GM12878 (cell line): ENCODE data around the gene CEND1. TPM values are rescaled to one million over a fixed set of nuclear protein-coding genes. Genes with fewer than 3 reads are reported as not detected.

ENCODE experiments used
- ATAC-seq: fragments of 200-7000 bp; cut with Tn5 transposase; 3 replicates; pipeline ENCODE4 v1.9.1; 2020; ENCODE audit warnings: mild to moderate bottlenecking, moderate library complexity
- BruUV-seq: library from RNA; stranded (reverse); fragments of 400-500 nt; replicated peaks from 2 replicates; lab custom pipeline; 2021; lab: Mats Ljungman, UMichigan
- CTCF ChIA-PET: fragments of 300-600 bp; sonication (Branson Sonifier 250); formaldehyde crosslinking; extraction: SDS; loops from one replicate; lab custom pipeline; 2021; ENCODE audit warnings: inconsistent platforms; lab: Yijun Ruan, JAX
- POLR2A ChIA-PET: fragments of 350-600 bp; formaldehyde crosslinking; extraction: SDS; loops from one replicate; lab custom pipeline; 2021; ENCODE audit warnings: inconsistent platforms; lab: Charles Lee
- RAD21 ChIA-PET: fragments of 300-600 bp; sonication (Branson Sonifier 250); formaldehyde crosslinking; loops from one replicate; lab custom pipeline; 2023; ENCODE audit warnings: antibody characterized with exemption; ENCODE audit not compliant: unreplicated experiment; lab: Charles Lee
- SMC1A ChIA-PET: fragments of 300-600 bp; sonication (Branson Sonifier 250); formaldehyde crosslinking; loops from one replicate; lab custom pipeline; 2023; ENCODE audit not compliant: unreplicated experiment, uncharacterized antibody; lab: Charles Lee
- DNase-seq: peaks from one replicate; pipeline ENCODE4 v3.0.0-alpha.2; 2011; ENCODE audit warnings: low read depth, low spot score
- FAIRE-seq: peaks from 3 replicates; lab custom pipeline; 2011; peaks lifted over from hg19 to GRCh38; lab: Jason Lieb, UNC
- H2AFZ ChIP-seq: 2 replicates; pipeline ENCODE4 v1.6.0; 2011; ENCODE audit warnings: low read depth, low read length, control low read depth; ENCODE audit not compliant: control insufficient read depth
- H3K27ac ChIP-seq: 2 replicates; pipeline ENCODE4 v1.5.1; 2011; ENCODE audit warnings: control low read depth; ENCODE audit not compliant: control insufficient read depth, insufficient read depth
- H3K27me3 ChIP-seq, 2 experiments: replicated peaks in 1 of 2; 2 replicates each; pipeline versions ENCODE4 v1.6.0 to v1.6.1; 2011; ENCODE audit warnings: low read length in 1 of 2; ENCODE audit not compliant: control insufficient read depth in 2 of 2, insufficient read depth in 2 of 2
- H3K36me3 ChIP-seq, 2 experiments: 2 replicates each; pipeline ENCODE4 v1.5.1; 2011; ENCODE audit warnings: low read length in 1 of 2; ENCODE audit not compliant: control insufficient read depth in 2 of 2, insufficient read depth in 2 of 2
- H3K4me1 ChIP-seq: 2 replicates; pipeline ENCODE4 v1.6.1; 2011; ENCODE audit warnings: mild to moderate bottlenecking, low read length, moderate library complexity, mixed read lengths; ENCODE audit not compliant: control insufficient read depth, insufficient read depth
- H3K4me2 ChIP-seq: 2 replicates; pipeline ENCODE4 v1.6.0; 2011; ENCODE audit warnings: control low read depth; ENCODE audit not compliant: control insufficient read depth, insufficient read depth
- H3K4me3 ChIP-seq: fragments of 200-600 bp; sonication (generic); 2 replicates; pipeline ENCODE4 v1.5.1; 2016
- H3K79me2 ChIP-seq: 2 replicates; pipeline ENCODE4 v1.6.0; 2011; ENCODE audit warnings: low read length; ENCODE audit not compliant: control insufficient read depth, insufficient read depth
- H3K9ac ChIP-seq: 2 replicates; pipeline ENCODE4 v1.8.0; 2011; ENCODE audit warnings: low read length, control low read depth, mixed read lengths; ENCODE audit not compliant: control insufficient read depth, insufficient read depth
- H3K9me3 ChIP-seq: replicated peaks from 3 replicates; pipeline ENCODE4 v1.5.1; 2011; ENCODE audit warnings: mild to moderate bottlenecking, low read length; ENCODE audit not compliant: control insufficient read depth, insufficient read depth
- H4K20me1 ChIP-seq: 2 replicates; pipeline ENCODE4 v1.6.0; 2011; ENCODE audit not compliant: control insufficient read depth, insufficient read depth
- ATF2 ChIP-seq: IDR thresholded peaks from 2 replicates; pipeline ENCODE4 v1.6.1; 2012; ENCODE audit warnings: low read length, inconsistent platforms
- FOXK2 ChIP-seq: fragments of 450-650 bp; IDR thresholded peaks from 2 replicates; pipeline ENCODE4 v1.6.1; 2017; ENCODE audit warnings: mild to moderate bottlenecking, moderate library complexity
- IKZF2 ChIP-seq, 2 experiments: fragments of 450-650 bp; IDR thresholded peaks; 2 replicates each; pipeline ENCODE4 v1.6.1; 2017; ENCODE audit warnings: mild to moderate bottlenecking in 2 of 2, moderate library complexity in 2 of 2
- NFXL1 ChIP-seq: fragments of 450-650 bp; IDR thresholded peaks from 2 replicates; pipeline ENCODE4 v1.6.1; 2017; ENCODE audit warnings: antibody characterized with exemption, mild to moderate bottlenecking, borderline replicate concordance
- PML ChIP-seq: IDR thresholded peaks from 2 replicates; pipeline ENCODE4 v1.6.1; 2012; ENCODE audit warnings: low read length, inconsistent platforms
- POLR2A ChIP-seq: IDR thresholded peaks from 2 replicates; pipeline ENCODE4 v1.6.1; 2011; ENCODE audit warnings: low read depth, mild to moderate bottlenecking, low read length
- STAT1 ChIP-seq: fragments of 450-650 bp; conservative IDR thresholded peaks from 2 replicates; pipeline ENCODE4 v1.6.1; 2014; ENCODE audit warnings: antibody characterized with exemption, mild to moderate bottlenecking
- WGBS: methylation state at CpG from one replicate; pipeline ENCODE4 v1.1.6; 2016; ENCODE audit warnings: low lambda C conversion rate; ENCODE audit not compliant: insufficient replicate concordance, insufficient coverage; ENCODE audit errors: missing lambda C conversion rate; 5-methylcytosine and 5-hydroxymethylcytosine counted together
- in situ Hi-C: fragments of 300-500 bp; cut with MboI; formaldehyde crosslinking; loops from 9 replicates; pipeline ENCODE4 v1.14.3; 2018; ENCODE audit warnings: mixed read lengths
- intact Hi-C: fragments of 100-400 bp; cut with micrococcal nuclease; formaldehyde crosslinking; loops from one replicate; pipeline ENCODE4 v1.14.2; 2022; ENCODE audit not compliant: unreplicated experiment
- polyA plus RNA-seq, 11 experiments: library from polyadenylated mRNA; depleted of rRNA in 4 of 11; unstranded in 6 of 11; stranded (reverse) in 5 of 11; fragments of >200 nt; fragmentation: Nextera tagmentation in 4 of 11; fragmentation: Illumina TruSeq in 1 of 11; extraction: Ambion mirVana in 4 of 11; extraction: Trizol in 1 of 11; gene quantifications; 1 replicate in 1 of 11; 2 replicates in 10 of 11; pipeline versions ENCODE4 v1.2.1 to v1.2.3, GENCODE V29; 2011 to 2016; ENCODE audit warnings: inconsistent platforms in 2 of 11, missing spikeins in 2 of 11, low read depth in 1 of 11
- total RNA-seq, 4 experiments: library from RNA; depleted of rRNA in 3 of 4; stranded (reverse); fragments of >200 nt in 3 of 4; fragmentation: Illumina TruSeq in 1 of 4; extraction: Trizol in 1 of 4; gene quantifications; 2 replicates each; pipeline versions ENCODE4 v1.2.1 to v1.2.3, GENCODE V29; 2013 to 2021
- TF ChIP-seq, protein P1 (sequence below): IDR thresholded peaks from 2 replicates; pipeline ENCODE4 v1.6.1; 2011; ENCODE audit warnings: borderline replicate concordance, low read depth, mild to moderate bottlenecking, moderate library complexity, low read length; ENCODE audit not compliant: insufficient read depth, poor library complexity, severe bottlenecking

The CEND1 gene
- total and polyA plus RNA-seq, 10 of the 15 experiments (the other 5 are each of a cell fraction or from before 2014, with no cell fraction given), result 0.31 to 13.6 (median 7.2) TPM; not detected in 1

DNA sequence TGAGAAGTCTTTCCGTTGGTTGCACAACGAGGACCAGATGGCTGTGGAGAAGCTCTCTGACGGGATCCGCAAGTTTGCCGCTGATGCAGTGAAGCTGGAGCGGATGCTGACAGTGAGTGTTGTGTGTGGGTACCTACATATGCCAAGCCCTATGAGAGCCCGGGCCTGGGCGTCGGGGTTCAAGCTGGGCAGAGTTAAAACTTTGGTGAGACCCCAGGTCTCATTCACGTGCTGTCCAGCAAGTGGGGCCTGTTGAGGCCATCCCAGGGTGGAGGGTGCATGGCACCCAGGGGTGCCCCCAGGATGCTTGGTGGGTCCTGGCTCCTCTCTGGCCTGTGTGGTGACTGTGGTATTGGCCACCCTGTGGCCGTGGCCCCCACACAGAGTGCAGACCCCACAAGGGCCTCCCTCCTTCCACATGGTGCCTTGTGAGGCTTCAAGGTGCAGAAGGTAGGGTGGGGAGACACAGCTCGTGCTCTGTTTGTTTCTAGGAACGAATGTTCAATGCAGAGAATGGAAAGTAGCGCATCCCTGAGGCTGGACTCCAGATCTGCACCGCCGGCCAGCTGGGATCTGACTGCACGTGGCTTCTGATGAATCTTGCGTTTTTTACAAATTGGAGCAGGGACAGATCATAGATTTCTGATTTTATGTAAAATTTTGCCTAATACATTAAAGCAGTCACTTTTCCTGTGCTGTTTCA, 25.4 kb downstream of the CEND1 start:
- Histone ChIP-seq H3K4me2 (no peak overlapping the region), H3K79me2 (no peaks in the 10 kb centered on the region), H4K20me1 (no peaks in the 10 kb centered on the region), H3K4me1 (no peaks in the 10 kb centered on the region), H3K9ac (no peak overlapping the region), H2AFZ (no peak overlapping the region), H3K9me3 (no peaks in the 10 kb centered on the region), H3K27ac (no peak overlapping the region), H3K36me3 (peaks cover 29 to 33% of the 10 kb centered on the region in 2 experiments; a peak in 3 of 4 replicates), H3K4me3 (no peak overlapping the region), H3K27me3 (no peaks in the 10 kb centered on the region)
- in situ Hi-C loops (no loop called here), intact Hi-C loops (loop anchor here (1.0 kb wide), 1 partner anchor 36 kb away; no protein-coding TSS in a partner anchor)
- ChIA-PET RAD21 (interaction anchor here (1.5 kb wide), 1 partner anchor 38 kb away, joined by 3 read pairs; no protein-coding TSS in a partner anchor), SMC1A (interaction anchor here (1.1 to 1.9 kb wide), 2 partner anchors 15 to 41 kb away, joined by 3 to 8 read pairs; no protein-coding TSS in a partner anchor), POLR2A (interaction anchor here (0.5 kb wide), 1 partner anchor 200 kb away, joined by 4 read pairs; no protein-coding TSS in a partner anchor), CTCF (interaction anchor here (1.2 to 1.4 kb wide), 2 partner anchors 16 to 38 kb away, joined by 3 to 4 read pairs; no protein-coding TSS in a partner anchor)
- DNase-seq (no peak), ATAC-seq (no peak), FAIRE-seq (no peak)
- 0 out of 2 replicates have a peak, but pooled peaks have one; percentile 44 for TF ChIP-seq POLR2A
- TF ChIP-seq NFXL1, result no peak
- TF ChIP-seq IKZF2 (IDR thresholded peaks at IDR 0.05), result no peak
- no TSS peak for BruUV-seq
- WGBS, result 75% methylated on average over 18 of the region's 18 CpGs

- ATAC-seq, result no peak
- ChIA-PET SMC1A (interaction anchor here (1.1 to 1.9 kb wide), 2 partner anchors 14 to 40 kb away, joined by 3 to 8 read pairs; no protein-coding TSS in a partner anchor), CTCF (interaction anchor here (1.2 to 1.4 kb wide), 2 partner anchors 15 to 38 kb away, joined by 3 to 4 read pairs; no protein-coding TSS in a partner anchor), RAD21 (interaction anchor here (0.6 to 1.5 kb wide), 2 partner anchors 38 to 57 kb away, joined by 3 read pairs; no protein-coding TSS in a partner anchor), POLR2A (no interaction called here)
- H3K9ac ChIP-seq, result no peak overlapping the region
- DNase-seq, result no peak
- no TSS peak for BruUV-seq
- WGBS, result 86% methylated on average over 22 of the region's 22 CpGs
- no peaks in the 10 kb centered on the region for H4K20me1 ChIP-seq
- H2AFZ ChIP-seq, result no peak overlapping the region
- H3K4me3 ChIP-seq, result no peak overlapping the region
- H3K27me3 ChIP-seq, result no peaks in the 10 kb centered on the region
- TF ChIP-seq PML, result peak; percentile 52
- TF ChIP-seq FOXK2, result no peak
- TF ChIP-seq ATF2, result peak; percentile 34; the same call in 1 of the 2 replicates
- TF ChIP-seq, protein P1, sequence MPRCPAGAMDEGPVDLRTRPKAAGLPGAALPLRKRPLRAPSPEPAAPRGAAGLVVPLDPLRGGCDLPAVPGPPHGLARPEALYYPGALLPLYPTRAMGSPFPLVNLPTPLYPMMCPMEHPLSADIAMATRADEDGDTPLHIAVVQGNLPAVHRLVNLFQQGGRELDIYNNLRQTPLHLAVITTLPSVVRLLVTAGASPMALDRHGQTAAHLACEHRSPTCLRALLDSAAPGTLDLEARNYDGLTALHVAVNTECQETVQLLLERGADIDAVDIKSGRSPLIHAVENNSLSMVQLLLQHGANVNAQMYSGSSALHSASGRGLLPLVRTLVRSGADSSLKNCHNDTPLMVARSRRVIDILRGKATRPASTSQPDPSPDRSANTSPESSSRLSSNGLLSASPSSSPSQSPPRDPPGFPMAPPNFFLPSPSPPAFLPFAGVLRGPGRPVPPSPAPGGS, result peak; percentile 39
- TF ChIP-seq STAT1, result no peak
- TF ChIP-seq POLR2A, result peak; percentile 63
- peaks cover 29 to 37% of the 10 kb centered on the region in 2 experiments; a peak in 3 of 4 replicates for H3K36me3 ChIP-seq
- in situ Hi-C loops, result no loop called here
- intact Hi-C loops, result no loop called here
- no peaks in the 10 kb centered on the region for H3K4me1 ChIP-seq
- H3K27ac ChIP-seq, result no peak overlapping the region
- no peak for FAIRE-seq
- no peak overlapping the region for H3K4me2 ChIP-seq
- no peaks in the 10 kb centered on the region for H3K79me2 ChIP-seq
- no peaks in the 10 kb centered on the region for H3K9me3 ChIP-seq
Observed at GRCh38 chr11:763549-764321, 26.2 kb downstream of the CEND1 start.
